ENCODE data around the gene CCDC91.

Gene CCDC91

GRCh38 chr12:28296287-28296686, 106.0 kb downstream of the CCDC91 start:
- H3K27me3 ChIP-seq (replicated peaks; ENCODE audit: control insufficient read depth, insufficient read depth, low read length) = no peaks in the 10 kb centered on the region
- TF ChIP-seq CTCF (IDR thresholded peaks at IDR 0.05; ENCODE audit: insufficient read depth, low read length, poor library complexity, severe bottlenecking) = no peak
- DNase-seq (ENCODE audit: extremely low read depth, insufficient read length) = no peak

GRCh38 chr12:28303192-28303591, 112.9 kb downstream of the CCDC91 start:
- Histone ChIP-seq H3K4me3 (replicated peaks; ENCODE audit: low read depth, low read length) (no peak overlapping the region), H3K27me3 (replicated peaks; ENCODE audit: control insufficient read depth, insufficient read depth, low read length) (no peaks in the 10 kb centered on the region), H3K36me3 (ENCODE audit: control insufficient read depth, insufficient read depth, low read length) (no peaks in the 10 kb centered on the region)
- DNase-seq (ENCODE audit: extremely low read depth, insufficient read length) = no peak
- TF ChIP-seq CTCF (IDR thresholded peaks at IDR 0.05; ENCODE audit: insufficient read depth, low read length, poor library complexity, severe bottlenecking) = no peak

More at GRCh38 chr12:28296287-28296686, 106.0 kb downstream of the CCDC91 start:
- H3K36me3 ChIP-seq (ENCODE audit: control insufficient read depth, insufficient read depth, low read length) = no peaks in the 10 kb centered on the region
- no peak overlapping the region for H3K4me3 ChIP-seq (replicated peaks; ENCODE audit: low read depth, low read length)

GRCh38 chr12:28306535-28306934, 116.3 kb downstream of the CCDC91 start:
- Histone ChIP-seq H3K27me3 (replicated peaks; ENCODE audit: control insufficient read depth, insufficient read depth, low read length) (no peaks in the 10 kb centered on the region), H3K4me3 (replicated peaks; ENCODE audit: low read depth, low read length) (no peak overlapping the region), H3K36me3 (ENCODE audit: control insufficient read depth, insufficient read depth, low read length) (no peaks in the 10 kb centered on the region)
- DNase-seq (ENCODE audit: extremely low read depth, insufficient read length) = no peak
- TF ChIP-seq CTCF (IDR thresholded peaks at IDR 0.05; ENCODE audit: insufficient read depth, low read length, poor library complexity, severe bottlenecking) = no peak

GRCh38 chr12:28308891-28309290, 118.6 kb downstream of the CCDC91 start:
- H3K36me3 ChIP-seq (ENCODE audit: control insufficient read depth, insufficient read depth, low read length) = no peaks in the 10 kb centered on the region; the same call in 1 of the 2 replicates
- H3K4me3 ChIP-seq (replicated peaks; ENCODE audit: low read depth, low read length) = no peak overlapping the region
- H3K27me3 ChIP-seq (replicated peaks; ENCODE audit: control insufficient read depth, insufficient read depth, low read length) = no peaks in the 10 kb centered on the region
- DNase-seq (ENCODE audit: extremely low read depth, insufficient read length) = no peak
- TF ChIP-seq CTCF (IDR thresholded peaks at IDR 0.05; ENCODE audit: insufficient read depth, low read length, poor library complexity, severe bottlenecking) = no peak

- no peak for DNase-seq (ENCODE audit: extremely low read depth, insufficient read length)
- H3K4me3 ChIP-seq (replicated peaks; ENCODE audit: low read depth, low read length) = no peak overlapping the region
- TF ChIP-seq CTCF (IDR thresholded peaks at IDR 0.05; ENCODE audit: insufficient read depth, low read length, poor library complexity, severe bottlenecking) = no peak
- H3K27me3 ChIP-seq (replicated peaks; ENCODE audit: control insufficient read depth, insufficient read depth, low read length) = no peaks in the 10 kb centered on the region
- H3K36me3 ChIP-seq (ENCODE audit: control insufficient read depth, insufficient read depth, low read length) = no peaks in the 10 kb centered on the region; the same call in 1 of the 2 replicates
Measured at GRCh38 chr12:28313631-28314030, 123.4 kb downstream of the CCDC91 start.

GRCh38 chr12:28316049-28316448, 125.8 kb downstream of the CCDC91 start:
- Histone ChIP-seq H3K36me3 (ENCODE audit: control insufficient read depth, insufficient read depth, low read length) (no peaks in the 10 kb centered on the region; the same call in 1 of the 2 replicates), H3K27me3 (replicated peaks; ENCODE audit: control insufficient read depth, insufficient read depth, low read length) (no peaks in the 10 kb centered on the region), H3K4me3 (replicated peaks; ENCODE audit: low read depth, low read length) (no peak overlapping the region)
- DNase-seq (ENCODE audit: extremely low read depth, insufficient read length) = no peak
- no peak for TF ChIP-seq CTCF (IDR thresholded peaks at IDR 0.05; ENCODE audit: insufficient read depth, low read length, poor library complexity, severe bottlenecking)

Data from GM06990 (cell line).